Osteoblast (primary cell): ENCODE results near the gene KLHL41. TPM values are rescaled to one million over a fixed set of nuclear protein-coding genes. Genes with fewer than 3 reads are reported as not detected.

Source experiments
- DNase-seq: peaks from one replicate; pipeline ENCODE4 v3.0.0; 2011; ENCODE audit warnings: low spot score, mixed read lengths; ENCODE audit not compliant: insufficient read length; ENCODE audit errors: missing footprints
- H2AFZ ChIP-seq: 2 replicates; pipeline ENCODE4 v1.6.0; 2011; ENCODE audit warnings: mild to moderate bottlenecking, low read length
- H3K27ac ChIP-seq: 2 replicates; pipeline ENCODE4 v1.5.1; 2011; ENCODE audit warnings: mild to moderate bottlenecking, low read depth, low read length, moderate library complexity
- H3K27me3 ChIP-seq: 2 replicates; pipeline ENCODE4 v1.6.0; 2012; ENCODE audit warnings: mild to moderate bottlenecking, control low read depth, inconsistent platforms, low read length, moderate library complexity; ENCODE audit not compliant: insufficient read depth
- H3K36me3 ChIP-seq: 2 replicates; pipeline ENCODE4 v1.5.1; 2011; ENCODE audit warnings: mild to moderate bottlenecking, low read length, control low read depth, moderate library complexity; ENCODE audit not compliant: insufficient read depth
- H3K4me1 ChIP-seq: 2 replicates; pipeline ENCODE4 v1.5.1; 2011; ENCODE audit warnings: mild to moderate bottlenecking, low read length, control low read depth, moderate library complexity; ENCODE audit not compliant: insufficient read depth
- H3K4me2 ChIP-seq: 2 replicates; pipeline ENCODE4 v1.6.0; 2011; ENCODE audit warnings: mild to moderate bottlenecking, low read length; ENCODE audit not compliant: insufficient read depth
- H3K4me3 ChIP-seq: fragments of 200-600 bp; sonication (generic); 3 replicates; pipeline ENCODE4 v1.5.1; 2012; ENCODE audit warnings: mild to moderate bottlenecking, low read length, inconsistent platforms; ENCODE audit not compliant: insufficient read depth
- H3K79me2 ChIP-seq: 2 replicates; pipeline ENCODE4 v1.6.0; 2012; ENCODE audit warnings: mild to moderate bottlenecking, low read length, control low read depth, inconsistent platforms; ENCODE audit not compliant: insufficient read depth
- H3K9me3 ChIP-seq: 2 replicates; pipeline ENCODE4 v1.5.1; 2011; ENCODE audit warnings: low read depth, low read length, control low read depth
- H4K20me1 ChIP-seq: 2 replicates; pipeline ENCODE4 v1.6.0; 2012; ENCODE audit warnings: mild to moderate bottlenecking, low read length, control low read depth; ENCODE audit not compliant: insufficient read depth
- CTCF ChIP-seq: IDR thresholded peaks from 2 replicates; pipeline ENCODE4 v1.5.1; 2011; ENCODE audit warnings: mild to moderate bottlenecking, low read depth, low read length, moderate library complexity; ENCODE audit errors: extremely low read depth
- total RNA-seq: library from RNA; depleted of rRNA; stranded (reverse); fragments of >200 nt; gene quantifications from 2 replicates; pipeline ENCODE4 v1.2.3, GENCODE V29; 2012

Gene KLHL41
- total RNA-seq, 1 donor, result 1.1 TPM

GRCh38 chr2:169507698-169508097, 1.8 kb upstream of the KLHL41 start:
- no peak for TF ChIP-seq CTCF
- Histone ChIP-seq H3K36me3 (no peaks in the 10 kb centered on the region), H3K9me3 (no peaks in the 10 kb centered on the region), H3K27me3 (no peaks in the 10 kb centered on the region), H3K4me3 (no peak overlapping the region), H4K20me1 (no peaks in the 10 kb centered on the region), H3K27ac (peak overlapping the region; percentile 47), H3K4me1 (peaks cover 12% of the 10 kb centered on the region), H3K79me2 (no peaks in the 10 kb centered on the region), H3K4me2 (no peak overlapping the region), H2AFZ (no peak overlapping the region)
- peak; percentile 93 for DNase-seq

GRCh38 chr2:169509955-169510354, 453 bp downstream of the KLHL41 start:
- H3K9me3 ChIP-seq, result no peaks in the 10 kb centered on the region
- peaks cover 12% of the 10 kb centered on the region for H3K4me1 ChIP-seq
- no peak for TF ChIP-seq CTCF
- DNase-seq, result no peak
- H3K4me2 ChIP-seq, result no peak overlapping the region
- H3K27ac ChIP-seq, result no peak overlapping the region
- H3K4me3 ChIP-seq, result no peak overlapping the region
- H3K36me3 ChIP-seq, result no peaks in the 10 kb centered on the region
- no peaks in the 10 kb centered on the region for H3K27me3 ChIP-seq
- H4K20me1 ChIP-seq, result no peaks in the 10 kb centered on the region
- no peaks in the 10 kb centered on the region for H3K79me2 ChIP-seq
- H2AFZ ChIP-seq, result no peak overlapping the region

- Histone ChIP-seq H3K4me1 (peaks cover 12% of the 10 kb centered on the region), H3K27me3 (no peaks in the 10 kb centered on the region), H2AFZ (no peak overlapping the region), H3K4me2 (no peak overlapping the region), H3K79me2 (no peaks in the 10 kb centered on the region), H3K4me3 (no peak overlapping the region), H3K36me3 (no peaks in the 10 kb centered on the region), H4K20me1 (no peaks in the 10 kb centered on the region), H3K9me3 (no peaks in the 10 kb centered on the region), H3K27ac (no peak overlapping the region)
- no peak for TF ChIP-seq CTCF
- no peak for DNase-seq
Measured at GRCh38 chr2:169510496-169510895, 994 bp downstream of the KLHL41 start.

- H3K9me3 ChIP-seq, result no peaks in the 10 kb centered on the region
- H3K27me3 ChIP-seq, result no peaks in the 10 kb centered on the region
- no peak for TF ChIP-seq CTCF
- H3K36me3 ChIP-seq, result no peaks in the 10 kb centered on the region
- no peak overlapping the region for H2AFZ ChIP-seq
- H4K20me1 ChIP-seq, result no peaks in the 10 kb centered on the region
- no peaks in the 10 kb centered on the region for H3K79me2 ChIP-seq
- no peak overlapping the region for H3K27ac ChIP-seq
- H3K4me2 ChIP-seq, result no peak overlapping the region
- DNase-seq, result no peak
- H3K4me1 ChIP-seq, result peaks cover 12% of the 10 kb centered on the region
- no peak overlapping the region for H3K4me3 ChIP-seq
Measured at GRCh38 chr2:169511818-169512217, 2.3 kb downstream of the KLHL41 start.
